SK-N-SH treated with all-trans-retinoic acid at 6 μM for 48 hours (cell line): Measurements from ENCODE around the gene RUFY3.

Experiments
- ATAC-seq: fragments of 200-7000 bp; cut with Tn5 transposase; 3 replicates; pipeline ENCODE4 v1.9.1; 2020; ENCODE audit warnings: mild to moderate bottlenecking, moderate library complexity
- ARNTL ChIP-seq: fragments of 450-650 bp; formaldehyde crosslinking; IDR thresholded peaks from 2 replicates; pipeline ENCODE4 v1.5.0; 2020; ENCODE audit warnings: low read depth, mild to moderate bottlenecking, moderate library complexity, borderline replicate concordance
- BACH2 ChIP-seq: fragments of 250-450 bp; sonication (Bioruptor Pico); IDR thresholded peaks from 2 replicates; pipeline ENCODE4 v1.9.0; 2021; ENCODE audit warnings: mild to moderate bottlenecking, borderline replicate concordance
- CREB5 ChIP-seq: fragments of 250-450 bp; sonication (Bioruptor Pico); IDR thresholded peaks from 2 replicates; pipeline ENCODE4 v1.5.1; 2020; ENCODE audit warnings: low read depth, mild to moderate bottlenecking, moderate library complexity
- CSDC2 ChIP-seq: fragments of 250-450 bp; sonication (Bioruptor Pico); IDR thresholded peaks from 2 replicates; pipeline ENCODE4 v1.5.0; 2020; ENCODE audit warnings: mild to moderate bottlenecking, moderate library complexity
- ESRRG ChIP-seq: fragments of 250-450 bp; sonication (Bioruptor Pico); IDR thresholded peaks from 2 replicates; pipeline ENCODE4 v1.6.1; 2021; ENCODE audit warnings: mild to moderate bottlenecking
- GLIS3 ChIP-seq: fragments of 250-450 bp; sonication (Bioruptor Pico); IDR thresholded peaks from 2 replicates; pipeline ENCODE4 v1.5.0; 2020; ENCODE audit warnings: mild to moderate bottlenecking, moderate library complexity
- OSR1 ChIP-seq: fragments of 250-450 bp; sonication (Bioruptor Pico); IDR thresholded peaks from 2 replicates; pipeline ENCODE4 v1.8.0; 2022; ENCODE audit warnings: moderate library complexity, mild to moderate bottlenecking, inconsistent platforms
- PATZ1 ChIP-seq: fragments of 250-450 bp; sonication (Bioruptor Pico); IDR thresholded peaks from 2 replicates; pipeline ENCODE4 v1.8.0; 2020; ENCODE audit warnings: mild to moderate bottlenecking, moderate library complexity, borderline replicate concordance
- PPARA ChIP-seq: fragments of 250-450 bp; sonication (Bioruptor Pico); IDR thresholded peaks from 2 replicates; pipeline ENCODE4 v1.5.0; 2020; ENCODE audit warnings: mild to moderate bottlenecking, borderline replicate concordance
- SNAI2 ChIP-seq: fragments of 250-450 bp; sonication (Bioruptor Pico); IDR thresholded peaks from 2 replicates; pipeline ENCODE4 v1.5.0; 2020; ENCODE audit warnings: mild to moderate bottlenecking, moderate library complexity
- TCF4 ChIP-seq: fragments of 250-450 bp; sonication (Bioruptor Pico); IDR thresholded peaks from 2 replicates; pipeline ENCODE4 v1.8.0; 2021; ENCODE audit warnings: mild to moderate bottlenecking, moderate library complexity, borderline replicate concordance
- ZC3H10 ChIP-seq: fragments of 250-450 bp; sonication (Bioruptor Pico); IDR thresholded peaks from 2 replicates; pipeline ENCODE4 v1.5.1; 2021; ENCODE audit warnings: mild to moderate bottlenecking, moderate library complexity
- ZFP3 ChIP-seq: fragments of 250-450 bp; sonication (Bioruptor Pico); IDR thresholded peaks from 2 replicates; pipeline ENCODE4 v1.5.0; 2020; ENCODE audit warnings: mild to moderate bottlenecking, moderate library complexity
- ZFP30 ChIP-seq: fragments of 450-650 bp; formaldehyde crosslinking; IDR thresholded peaks from 2 replicates; pipeline ENCODE4 v1.5.0; 2022; ENCODE audit warnings: mild to moderate bottlenecking, moderate library complexity
- ZNF565 ChIP-seq: fragments of 450-650 bp; formaldehyde crosslinking; conservative IDR thresholded peaks from 2 replicates; pipeline ENCODE4 v1.5.0; 2020; ENCODE audit warnings: low read depth, mild to moderate bottlenecking, moderate library complexity
- ZNF70 ChIP-seq: fragments of 450-650 bp; formaldehyde crosslinking; IDR thresholded peaks from 2 replicates; pipeline ENCODE4 v1.5.0; 2020; ENCODE audit warnings: mild to moderate bottlenecking, moderate library complexity
- ZNF8 ChIP-seq: fragments of 450-650 bp; formaldehyde crosslinking; IDR thresholded peaks from 2 replicates; pipeline ENCODE4 v1.5.0; 2020; ENCODE audit warnings: mild to moderate bottlenecking, moderate library complexity
- TF ChIP-seq, protein P1 (sequence below): fragments of 250-450 bp; sonication (Bioruptor Pico); IDR thresholded peaks from 2 replicates; pipeline ENCODE4 v1.8.0; 2021; ENCODE audit warnings: low read depth, mild to moderate bottlenecking, moderate library complexity, borderline replicate concordance
- TF ChIP-seq, protein P2 (sequence below): fragments of 250-450 bp; sonication (Bioruptor Pico); IDR thresholded peaks from 2 replicates; pipeline ENCODE4 v1.5.0; 2020; ENCODE audit warnings: mild to moderate bottlenecking, moderate library complexity

The RUFY3 gene

DNA sequence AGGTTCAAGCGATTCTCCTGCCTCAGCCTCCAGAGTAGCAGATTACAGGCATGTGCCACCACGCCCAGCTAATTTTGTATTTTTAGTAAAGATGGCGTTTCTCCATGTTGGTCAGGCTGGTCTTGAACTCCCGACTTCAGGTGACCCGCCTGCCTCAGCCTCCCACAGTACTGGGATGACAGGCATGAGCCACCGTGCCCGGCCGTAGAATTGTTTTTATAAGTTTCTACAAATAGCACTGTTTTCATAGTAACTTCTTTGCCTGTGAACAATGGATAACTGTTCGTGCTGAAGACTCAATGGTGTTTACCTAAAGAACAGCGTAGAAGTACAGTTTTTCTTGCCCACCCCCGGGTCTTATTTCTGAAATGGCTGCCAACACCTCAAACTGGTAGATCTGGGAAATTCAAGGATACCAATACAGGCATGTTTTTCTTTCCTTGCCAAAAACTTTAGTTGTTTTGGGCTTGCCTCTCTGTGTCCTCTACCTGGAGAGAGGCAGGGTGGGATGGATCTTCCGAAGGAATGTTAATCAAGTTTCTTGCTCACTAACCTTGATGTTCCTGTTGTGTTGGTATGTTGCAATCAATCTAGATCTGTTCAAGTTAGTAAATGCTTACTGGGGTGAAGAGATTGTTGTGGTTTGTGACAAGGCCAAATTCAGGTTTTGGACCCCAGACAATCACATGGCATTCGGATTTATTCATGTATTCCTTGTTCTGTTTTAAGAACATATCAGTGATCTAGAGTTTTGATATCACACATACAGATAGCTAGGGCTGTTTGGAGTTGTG is 2.8 kb upstream of the RUFY3 start:
- TF ChIP-seq BACH2 (CRISPR knock-in tag) (no peak), ZNF8 (CRISPR knock-in tag) (no peak), PPARA (CRISPR knock-in tag) (no peak), ARNTL (CRISPR knock-in tag) (no peak), PATZ1 (CRISPR knock-in tag) (no peak), ZFP3 (no peak), ZNF565 (CRISPR knock-in tag) (no peak), CSDC2 (no peak), ZFP30 (CRISPR knock-in tag) (no peak)
- no peak for ATAC-seq

DNA sequence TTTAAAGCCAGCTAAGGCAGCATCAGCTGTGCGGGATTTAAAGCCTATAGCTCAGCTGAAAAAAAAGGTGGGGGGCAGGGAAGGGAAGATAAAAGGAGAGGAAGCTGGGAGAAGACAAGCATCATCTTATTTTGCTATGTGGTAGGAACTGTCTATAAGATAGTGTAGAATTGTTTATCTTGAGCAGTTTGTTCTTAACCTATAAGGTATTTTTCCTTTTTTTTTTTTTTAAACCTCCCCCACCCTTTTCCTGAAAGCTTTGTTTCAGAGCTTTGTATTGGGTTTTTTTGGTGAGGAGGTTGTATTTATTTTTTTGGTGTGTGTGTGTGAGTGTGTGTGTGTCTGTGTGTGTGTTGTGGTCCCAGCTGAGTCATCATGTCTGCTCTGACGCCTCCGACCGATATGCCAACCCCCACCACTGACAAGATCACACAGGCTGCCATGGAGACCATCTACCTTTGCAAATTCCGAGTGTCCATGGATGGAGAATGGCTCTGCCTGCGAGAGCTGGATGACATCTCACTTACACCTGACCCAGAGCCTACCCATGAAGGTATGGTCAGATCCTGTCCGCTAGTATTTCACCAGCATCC is 531 bp downstream of the RUFY3 start:
- ATAC-seq = peak; percentile 68
- TF ChIP-seq, protein P1, sequence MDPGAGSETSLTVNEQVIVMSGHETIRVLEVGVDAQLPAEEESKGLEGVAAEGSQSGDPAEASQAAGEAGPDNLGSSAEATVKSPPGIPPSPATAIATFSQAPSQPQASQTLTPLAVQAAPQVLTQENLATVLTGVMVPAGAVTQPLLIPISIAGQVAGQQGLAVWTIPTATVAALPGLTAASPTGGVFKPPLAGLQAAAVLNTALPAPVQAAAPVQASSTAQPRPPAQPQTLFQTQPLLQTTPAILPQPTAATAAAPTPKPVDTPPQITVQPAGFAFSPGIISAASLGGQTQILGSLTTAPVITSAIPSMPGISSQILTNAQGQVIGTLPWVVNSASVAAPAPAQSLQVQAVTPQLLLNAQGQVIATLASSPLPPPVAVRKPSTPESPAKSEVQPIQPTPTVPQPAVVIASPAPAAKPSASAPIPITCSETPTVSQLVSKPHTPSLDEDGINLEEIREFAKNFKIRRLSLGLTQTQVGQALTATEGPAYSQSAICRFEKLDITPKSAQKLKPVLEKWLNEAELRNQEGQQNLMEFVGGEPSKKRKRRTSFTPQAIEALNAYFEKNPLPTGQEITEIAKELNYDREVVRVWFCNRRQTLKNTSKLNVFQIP (CRISPR knock-in tag) = no peak
- TF ChIP-seq SNAI2 = no peak
- 0 out of 2 replicates have a peak, but pooled peaks have one; percentile 22 for TF ChIP-seq ZC3H10 (CRISPR knock-in tag)
- TF ChIP-seq ZNF8 (CRISPR knock-in tag) = no peak
- TF ChIP-seq ZNF565 (CRISPR knock-in tag) = no peak
- TF ChIP-seq, protein P2, sequence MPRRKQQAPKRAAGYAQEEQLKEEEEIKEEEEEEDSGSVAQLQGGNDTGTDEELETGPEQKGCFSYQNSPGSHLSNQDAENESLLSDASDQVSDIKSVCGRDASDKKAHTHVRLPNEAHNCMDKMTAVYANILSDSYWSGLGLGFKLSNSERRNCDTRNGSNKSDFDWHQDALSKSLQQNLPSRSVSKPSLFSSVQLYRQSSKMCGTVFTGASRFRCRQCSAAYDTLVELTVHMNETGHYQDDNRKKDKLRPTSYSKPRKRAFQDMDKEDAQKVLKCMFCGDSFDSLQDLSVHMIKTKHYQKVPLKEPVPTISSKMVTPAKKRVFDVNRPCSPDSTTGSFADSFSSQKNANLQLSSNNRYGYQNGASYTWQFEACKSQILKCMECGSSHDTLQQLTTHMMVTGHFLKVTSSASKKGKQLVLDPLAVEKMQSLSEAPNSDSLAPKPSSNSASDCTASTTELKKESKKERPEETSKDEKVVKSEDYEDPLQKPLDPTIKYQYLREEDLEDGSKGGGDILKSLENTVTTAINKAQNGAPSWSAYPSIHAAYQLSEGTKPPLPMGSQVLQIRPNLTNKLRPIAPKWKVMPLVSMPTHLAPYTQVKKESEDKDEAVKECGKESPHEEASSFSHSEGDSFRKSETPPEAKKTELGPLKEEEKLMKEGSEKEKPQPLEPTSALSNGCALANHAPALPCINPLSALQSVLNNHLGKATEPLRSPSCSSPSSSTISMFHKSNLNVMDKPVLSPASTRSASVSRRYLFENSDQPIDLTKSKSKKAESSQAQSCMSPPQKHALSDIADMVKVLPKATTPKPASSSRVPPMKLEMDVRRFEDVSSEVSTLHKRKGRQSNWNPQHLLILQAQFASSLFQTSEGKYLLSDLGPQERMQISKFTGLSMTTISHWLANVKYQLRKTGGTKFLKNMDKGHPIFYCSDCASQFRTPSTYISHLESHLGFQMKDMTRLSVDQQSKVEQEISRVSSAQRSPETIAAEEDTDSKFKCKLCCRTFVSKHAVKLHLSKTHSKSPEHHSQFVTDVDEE = no peak
- TF ChIP-seq GLIS3 (CRISPR knock-in tag) = no peak

- no peak for TF ChIP-seq ARNTL (CRISPR knock-in tag)
- TF ChIP-seq OSR1 = no peak
- TF ChIP-seq BACH2 (CRISPR knock-in tag) = no peak
- TF ChIP-seq ZFP30 (CRISPR knock-in tag) = no peak
- no peak for TF ChIP-seq TCF4 (CRISPR knock-in tag)
- TF ChIP-seq ZNF565 (CRISPR knock-in tag) = no peak
- TF ChIP-seq, protein P1 (CRISPR knock-in tag) = no peak
- no peak for TF ChIP-seq PATZ1 (CRISPR knock-in tag)
- TF ChIP-seq ESRRG (CRISPR knock-in tag) = no peak
- no peak for TF ChIP-seq CREB5
- TF ChIP-seq ZNF70 = no peak
- TF ChIP-seq, all 23 proteins: peak for 0
- ATAC-seq = no peak
Measured at GRCh38 chr4:70724463-70724862, 2.7 kb downstream of the RUFY3 start.
